B cell (primary cell): ENCODE results near the gene RASA3. TPM values are rescaled to one million over a fixed set of nuclear protein-coding genes. Genes with fewer than 3 reads are reported as not detected.

Experiments used
- ATAC-seq: fragments of 200-7000 bp; cut with Tn5 transposase; one replicate; pipeline ENCODE4 v1.10.0; 2021; ENCODE audit warnings: low read depth, mild to moderate bottlenecking, moderate number of reproducible peaks, moderate library complexity
- CTCF ChIA-PET: fragments of 350-600 bp; sonication (Branson Sonifier 250); formaldehyde crosslinking; loops from one replicate; lab custom pipeline; 2021; ENCODE audit warnings: antibody characterized with exemption, inconsistent platforms; lab: Charles Lee
- POLR2A ChIA-PET: fragments of 350-600 bp; sonication (Branson Sonifier 250); formaldehyde crosslinking; loops from one replicate; lab custom pipeline; 2021; ENCODE audit warnings: antibody characterized with exemption; lab: Charles Lee
- DNase-seq: peaks from one replicate; pipeline ENCODE4 v3.0.0; 2013
- H2AFZ ChIP-seq: 2 replicates; pipeline ENCODE4 v1.6.1; 2012; ENCODE audit warnings: mild to moderate bottlenecking, low read depth, low read length; ENCODE audit not compliant: insufficient read depth, poor library complexity, severe bottlenecking
- H3K27ac ChIP-seq, 2 donors: 1 replicate in 1 of 2; 2 replicates in 1 of 2; pipeline ENCODE4 v1.5.1; 2012 to 2013; ENCODE audit warnings: low read length in 2 of 2, mild to moderate bottlenecking in 2 of 2, moderate library complexity in 1 of 2
- H3K27me3 ChIP-seq, 4 experiments: fragments of 200-600 bp in 1 of 4; sonication (generic) in 1 of 4; replicated peaks in 1 of 4; 1 replicate in 2 of 4; 2 replicates in 2 of 4; pipeline versions ENCODE4 v1.6.1 to v1.7.0; 2013 to 2016; ENCODE audit warnings: low read length in 3 of 4, mild to moderate bottlenecking in 2 of 4, mixed read lengths in 1 of 4, moderate library complexity in 1 of 4; ENCODE audit not compliant: insufficient read depth in 4 of 4, control insufficient read depth in 3 of 4; ENCODE audit errors: control extremely low read depth in 1 of 4
- H3K36me3 ChIP-seq, 2 experiments: replicated peaks in 1 of 2; 1 replicate in 1 of 2; 2 replicates in 1 of 2; pipeline versions ENCODE4 v1.6.1 to v1.7.1; 2013; ENCODE audit warnings: low read length in 1 of 2; ENCODE audit not compliant: insufficient read depth in 2 of 2, control insufficient read depth in 1 of 2; ENCODE audit errors: control extremely low read depth in 1 of 2, extremely low read depth in 1 of 2
- H3K4me1 ChIP-seq, 2 donors: fragments of 200-600 bp in 1 of 2; sonication (generic) in 1 of 2; 1 replicate in 1 of 2; 2 replicates in 1 of 2; pipeline versions ENCODE4 v1.5.1 to v1.6.1; 2013 to 2017; ENCODE audit warnings: low read length in 2 of 2; ENCODE audit not compliant: control insufficient read depth in 2 of 2, insufficient read depth in 2 of 2
- H3K4me2 ChIP-seq: replicated peaks from 2 replicates; pipeline ENCODE3; 2012; ENCODE audit warnings: mild to moderate bottlenecking, low read depth, low read length; ENCODE audit not compliant: poor library complexity, severe bottlenecking
- H3K4me3 ChIP-seq, 5 experiments: fragments of 200-600 bp in 1 of 5; sonication (generic) in 1 of 5; 1 replicate in 3 of 5; 2 replicates in 2 of 5; pipeline versions ENCODE4 v1.5.1 to v1.7.0; 2011 to 2016; ENCODE audit warnings: low read length in 4 of 5, mild to moderate bottlenecking in 4 of 5, low read depth in 2 of 5, control low read depth in 1 of 5, moderate library complexity in 1 of 5; ENCODE audit not compliant: insufficient read depth in 1 of 5; ENCODE audit errors: control extremely low read depth in 1 of 5, extremely low read depth in 1 of 5
- H3K79me2 ChIP-seq: fragments of 200-600 bp; sonication (generic); one replicate; pipeline ENCODE4 v1.6.0; 2016; ENCODE audit warnings: low read length; ENCODE audit not compliant: control insufficient read depth, insufficient read depth
- H3K9ac ChIP-seq: fragments of 200-600 bp; sonication (generic); 2 replicates; pipeline ENCODE4 v1.6.1; 2017; ENCODE audit warnings: mild to moderate bottlenecking, low read length, moderate library complexity
- H3K9me3 ChIP-seq, 3 donors: one replicate each; pipeline versions ENCODE4 v1.6.1 to v1.7.1; 2013; ENCODE audit warnings: low read length in 2 of 3; ENCODE audit not compliant: control insufficient read depth in 2 of 3, insufficient read depth in 1 of 3; ENCODE audit errors: control extremely low read depth in 1 of 3
- H4K20me1 ChIP-seq: 2 replicates; pipeline ENCODE4 v1.6.0; 2012; ENCODE audit warnings: mild to moderate bottlenecking, low read length; ENCODE audit not compliant: insufficient read depth, control insufficient read depth, poor library complexity, severe bottlenecking
- H3K27ac Mint-ChIP-seq: one replicate; pipeline ENCODE4 v1.8.0; 2021; ENCODE audit warnings: mixed read lengths
- H3K27me3 Mint-ChIP-seq: one replicate; pipeline ENCODE4 v1.8.0; 2021; ENCODE audit warnings: mixed read lengths
- H3K4me1 Mint-ChIP-seq: one replicate; pipeline ENCODE4 v1.8.0; 2021; ENCODE audit warnings: mixed read lengths
- H3K4me3 Mint-ChIP-seq: one replicate; pipeline ENCODE4 v1.8.0; 2021; ENCODE audit warnings: mixed read lengths
- H3K9me3 Mint-ChIP-seq: one replicate; pipeline ENCODE4 v1.8.0; 2022; ENCODE audit warnings: mixed read lengths; ENCODE audit not compliant: insufficient read depth
- CTCF ChIP-seq: fragments of 200-600 bp; IDR thresholded peaks from one replicate; pipeline ENCODE4 v1.8.0; 2022; ENCODE audit warnings: antibody characterized with exemption, mild to moderate bottlenecking
- EZH2 ChIP-seq: IDR thresholded peaks from 2 replicates; pipeline ENCODE4 v1.6.1; 2012; ENCODE audit warnings: borderline replicate concordance, low read depth, mild to moderate bottlenecking, moderate library complexity, low read length; ENCODE audit not compliant: insufficient read depth, poor library complexity, severe bottlenecking
- WGBS: methylation state at CpG from one replicate; pipeline ENCODE4 v1.1.5; 2013; ENCODE audit warnings: missing lambda C conversion rate; ENCODE audit not compliant: insufficient coverage; 5-methylcytosine and 5-hydroxymethylcytosine counted together
- intact Hi-C: fragments of 100-400 bp; cut with micrococcal nuclease; formaldehyde crosslinking; loops from one replicate; pipeline ENCODE4 v1.10.0; 2022
- polyA plus RNA-seq: library from polyadenylated mRNA; depleted of rRNA; stranded (reverse); fragments of >200 nt; gene quantifications from 2 replicates; pipeline ENCODE4 v1.2.3, GENCODE V29; 2012
- total RNA-seq, 2 donors: library from RNA; stranded (reverse); fragments of 120-200 nt in 1 of 2; gene quantifications; 1 replicate in 1 of 2; 2 replicates in 1 of 2; pipeline versions ENCODE4 v1.2.3 to v1.2.4, GENCODE V29; 2013 to 2022

Gene RASA3
- total and polyA plus RNA-seq, 2 donors (not counting 1 experiment from before 2014, with no cell fraction given), result 54.2 to 87.4 TPM

- no peak overlapping the region for H3K4me3 ChIP-seq
- DNase-seq, result no peak
- intact Hi-C loops, result no loop called here
- H3K4me1 ChIP-seq, result no peaks in the 10 kb centered on the region
- POLR2A ChIA-PET, result no interaction called here
- WGBS, result 90% methylated on average over 25 of the region's 37 CpGs
- Mint-ChIP-seq H3K4me1 (no peaks in the 10 kb centered on the region), H3K27ac (no peak overlapping the region), H3K27me3 (no peaks in the 10 kb centered on the region), H3K4me3 (no peak overlapping the region), H3K9me3 (no peaks in the 10 kb centered on the region)
- no peaks in the 10 kb centered on the region for H3K9me3 ChIP-seq
- CTCF ChIA-PET, result no interaction called here
- ATAC-seq, result no peak
- H3K27me3 ChIP-seq, result no peaks in the 10 kb centered on the region
- H3K27ac ChIP-seq, result no peak overlapping the region
- no peak for TF ChIP-seq CTCF
- TF ChIP-seq EZH2, result no peak
- H2AFZ ChIP-seq, result no peak overlapping the region
- H3K4me2 ChIP-seq, result no peak overlapping the region
- no peak overlapping the region for H3K9ac ChIP-seq
- peaks cover 0 to 63% of the 10 kb centered on the region in 2 experiments for H3K36me3 ChIP-seq
- peaks cover 3% of the 10 kb centered on the region for H3K79me2 ChIP-seq
- peaks cover 13% of the 10 kb centered on the region for H4K20me1 ChIP-seq
Measured at GRCh38 chr13:114010401-114011101, 121.9 kb downstream of the RASA3 start.

- no peaks in the 10 kb centered on the region for H3K9me3 ChIP-seq
- no peaks in the 10 kb centered on the region for H3K79me2 ChIP-seq
- Mint-ChIP-seq H3K9me3 (no peaks in the 10 kb centered on the region), H3K27ac (no peak overlapping the region), H3K27me3 (no peaks in the 10 kb centered on the region), H3K4me3 (no peak overlapping the region), H3K4me1 (no peaks in the 10 kb centered on the region)
- ChIA-PET POLR2A (no interaction called here), CTCF (no interaction called here)
- ATAC-seq (no peak), DNase-seq (no peak)
- H4K20me1 ChIP-seq, result peaks cover 7% of the 10 kb centered on the region
- intact Hi-C loops, result no loop called here
- H3K4me3 ChIP-seq, result no peak overlapping the region
- WGBS, result 93% methylated on average over 29 of the region's 31 CpGs
- H3K4me2 ChIP-seq, result no peak overlapping the region
- H3K36me3 ChIP-seq, result peaks cover 0 to 58% of the 10 kb centered on the region in 2 experiments
- no peak for TF ChIP-seq CTCF
- no peak for TF ChIP-seq EZH2
- H2AFZ ChIP-seq, result no peak overlapping the region
- no peaks in the 10 kb centered on the region for H3K4me1 ChIP-seq
- no peak overlapping the region for H3K27ac ChIP-seq
- no peaks in the 10 kb centered on the region for H3K27me3 ChIP-seq
- H3K9ac ChIP-seq, result no peak overlapping the region
Measured at GRCh38 chr13:114009590-114010400, 122.6 kb downstream of the RASA3 start.
